Spleen (tissue), 7 donors: ENCODE results near the gene UGT3A1.

Experiments
- CTCF ChIP-seq, 11 experiments: fragments of 200-600 bp in 7 of 11; fragments of 450-650 bp in 4 of 11; sonication (generic) in 4 of 11; IDR thresholded peaks in 8 of 11; conservative IDR thresholded peaks in 3 of 11; 1 replicate in 7 of 11; 2 replicates in 4 of 11; pipeline versions ENCODE4 v1.4.0 to v1.8.0; 2016 to 2021; ENCODE audit warnings: antibody characterized with exemption in 11 of 11, inconsistent platforms in 4 of 11, mild to moderate bottlenecking in 1 of 11
- POLR2A ChIP-seq, 3 donors: fragments of 450-650 bp; IDR thresholded peaks; one replicate each; pipeline ENCODE4 v1.5.1; 2017; ENCODE audit warnings: antibody characterized with exemption in 3 of 3, mild to moderate bottlenecking in 1 of 3
- POLR2AphosphoS5 ChIP-seq, 3 donors: sonication (generic); formaldehyde crosslinking; IDR thresholded peaks; one replicate each; pipeline ENCODE4 v1.5.1; 2017; ENCODE audit warnings: antibody characterized with exemption in 3 of 3
- donor health status: DM: no; HTN: no; CAD: no; lungs with moderate emphysema.
- donor health status: DM: no; HTN: no; CAD: no.
- donor health status: DM: no; HTN: no; CAD: no.

DNA sequence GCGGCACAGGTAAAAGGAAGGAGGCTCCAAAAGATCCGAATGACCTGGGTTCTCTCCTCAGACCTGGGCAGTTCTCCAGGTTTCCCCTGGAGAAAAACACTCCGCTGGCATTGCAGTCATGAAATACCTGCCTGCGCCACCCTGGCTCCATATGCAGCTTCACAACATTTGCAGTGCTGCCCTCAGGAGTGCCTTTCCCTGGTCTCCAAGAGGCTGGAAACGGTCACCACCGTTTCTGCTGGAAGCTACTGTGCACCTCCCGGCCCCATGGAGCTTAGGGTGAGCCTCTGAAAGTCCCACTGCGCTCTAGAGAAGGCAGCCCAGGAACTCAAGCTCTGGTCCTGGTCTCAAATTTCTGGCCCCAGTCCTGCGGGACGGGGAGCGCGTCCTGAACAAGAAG lies 670 bp downstream of the UGT3A1 start:
- TF ChIP-seq CTCF (IDR thresholded peaks at IDR 0.05 in 8 of 11, conservative IDR thresholded peaks at IDR 0.05 in 3 of 11): no peak
- TF ChIP-seq POLR2A (IDR thresholded peaks at IDR 0.05): no peak
- TF ChIP-seq POLR2AphosphoS5 (IDR thresholded peaks at IDR 0.05): no peak
